Mucosa of stomach (tissue), 1 donor: ENCODE results near the gene BDNF.

Experiments
- H3K27me3 ChIP-seq: one replicate; pipeline ENCODE4 v1.7.0; 2013; ENCODE audit warnings: mild to moderate bottlenecking, low read length; ENCODE audit not compliant: control insufficient read depth, insufficient read depth
- H3K36me3 ChIP-seq: one replicate; pipeline ENCODE4 v1.7.0; 2013; ENCODE audit warnings: low read length; ENCODE audit not compliant: control insufficient read depth, insufficient read depth
- H3K4me1 ChIP-seq: one replicate; pipeline ENCODE4 v1.7.0; 2013; ENCODE audit warnings: mild to moderate bottlenecking, low read length; ENCODE audit not compliant: control insufficient read depth, insufficient read depth
- H3K4me3 ChIP-seq: one replicate; pipeline ENCODE4 v1.7.0; 2013; ENCODE audit warnings: low read length
- H3K9ac ChIP-seq: one replicate; pipeline ENCODE4 v1.7.0; 2013; ENCODE audit warnings: mild to moderate bottlenecking, low read length, moderate library complexity
- H3K9me3 ChIP-seq: one replicate; pipeline ENCODE4 v1.7.0; 2013; ENCODE audit warnings: mild to moderate bottlenecking, low read length, moderate library complexity; ENCODE audit not compliant: control insufficient read depth
- donor health status: Pancreatic carcinoma.

BDNF gene

DNA sequence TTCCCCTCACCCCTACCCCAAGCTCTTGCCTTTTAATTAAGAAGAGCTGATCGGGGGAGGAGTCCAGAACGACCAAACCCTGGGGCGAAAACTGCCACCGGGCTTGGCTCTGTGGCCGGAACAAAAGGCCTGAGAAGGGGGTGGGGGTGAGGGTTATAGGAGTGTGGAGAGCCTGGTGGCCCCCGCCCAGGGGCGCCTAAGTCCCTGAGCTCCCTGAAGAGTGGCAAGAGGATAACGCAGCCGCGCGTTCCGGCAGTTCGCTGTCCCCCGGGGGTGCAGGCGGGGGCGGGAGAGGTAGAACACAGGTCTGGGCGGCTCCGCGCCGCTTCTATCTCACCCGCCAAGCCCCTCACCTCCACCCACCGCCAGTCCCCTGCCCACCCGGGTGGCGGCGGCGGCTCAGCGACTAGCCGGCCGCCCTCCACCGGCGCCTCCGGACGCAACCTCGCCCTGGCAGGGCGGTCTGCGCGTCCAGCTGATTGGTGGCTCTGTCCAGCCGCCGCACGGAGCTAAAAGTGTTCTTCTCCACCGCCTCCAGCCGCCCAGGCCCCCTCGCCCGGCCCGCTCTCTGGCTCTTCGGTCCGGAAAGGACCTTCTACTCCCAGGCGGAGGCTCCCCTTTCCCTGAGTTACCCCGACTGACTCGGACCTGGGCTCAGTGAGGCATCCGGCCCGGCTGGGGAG, 18.7 kb upstream of the BDNF start:
- Histone ChIP-seq H3K27me3 (peaks cover 69% of the 10 kb centered on the region), H3K4me1 (peaks cover 11% of the 10 kb centered on the region), H3K36me3 (no peaks in the 10 kb centered on the region), H3K9ac (no peak overlapping the region), H3K9me3 (no peaks in the 10 kb centered on the region), H3K4me3 (no peak overlapping the region)

DNA sequence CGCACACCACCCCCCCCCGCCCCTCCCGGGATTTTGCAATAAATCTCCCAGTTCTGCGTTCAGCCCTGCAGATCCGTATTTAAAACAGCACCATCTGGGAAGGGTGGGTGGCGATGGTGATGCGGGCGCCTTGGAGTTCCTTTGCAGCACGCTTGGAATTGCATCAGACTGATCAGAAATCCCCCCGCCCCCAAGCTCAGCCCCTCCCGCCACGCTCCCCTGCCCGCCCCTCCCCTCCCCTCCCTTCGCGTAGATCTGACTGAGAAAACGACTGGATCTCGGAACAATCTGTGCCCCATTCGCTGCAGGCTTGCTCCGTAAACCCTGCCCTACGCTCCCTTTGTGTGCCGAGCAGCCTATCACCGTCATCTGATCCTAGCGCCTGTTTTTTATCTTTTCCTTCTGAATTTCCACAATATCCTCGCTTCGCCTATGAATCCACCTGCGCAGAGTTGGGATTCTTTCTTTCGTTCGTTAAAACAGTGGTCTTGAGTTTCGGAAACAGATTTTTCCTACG, 18.1 kb upstream of the BDNF start:
- Histone ChIP-seq H3K36me3 (no peaks in the 10 kb centered on the region), H3K27me3 (peaks cover 63% of the 10 kb centered on the region), H3K4me3 (no peak overlapping the region), H3K4me1 (peaks cover 11% of the 10 kb centered on the region), H3K9ac (no peak overlapping the region), H3K9me3 (no peaks in the 10 kb centered on the region)

DNA sequence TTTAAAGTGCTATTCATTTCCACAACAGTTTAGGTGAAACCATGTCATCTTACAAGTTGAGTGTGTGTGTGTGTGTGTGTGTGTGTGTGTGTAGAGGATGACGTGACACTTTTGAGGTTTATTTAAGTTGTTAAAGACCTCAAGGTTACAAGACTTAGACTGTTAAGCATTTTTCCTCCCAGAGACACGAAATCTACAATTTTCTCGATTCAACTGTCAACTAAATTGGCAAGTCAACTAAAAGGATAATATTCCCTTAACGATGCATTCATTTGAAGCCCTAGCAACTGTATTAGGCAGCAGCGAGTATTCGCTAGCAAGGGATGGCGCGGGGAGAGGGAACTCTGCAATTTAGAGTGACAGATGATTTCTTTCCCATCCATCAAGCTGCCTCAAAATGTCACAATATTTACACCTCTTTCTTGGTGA, 17.6 kb upstream of the BDNF start:
- peaks cover 11% of the 10 kb centered on the region for H3K4me1 ChIP-seq
- H3K9ac ChIP-seq: no peak overlapping the region
- H3K4me3 ChIP-seq: no peak overlapping the region
- peaks cover 57% of the 10 kb centered on the region for H3K27me3 ChIP-seq
- no peaks in the 10 kb centered on the region for H3K9me3 ChIP-seq
- H3K36me3 ChIP-seq: no peaks in the 10 kb centered on the region

DNA sequence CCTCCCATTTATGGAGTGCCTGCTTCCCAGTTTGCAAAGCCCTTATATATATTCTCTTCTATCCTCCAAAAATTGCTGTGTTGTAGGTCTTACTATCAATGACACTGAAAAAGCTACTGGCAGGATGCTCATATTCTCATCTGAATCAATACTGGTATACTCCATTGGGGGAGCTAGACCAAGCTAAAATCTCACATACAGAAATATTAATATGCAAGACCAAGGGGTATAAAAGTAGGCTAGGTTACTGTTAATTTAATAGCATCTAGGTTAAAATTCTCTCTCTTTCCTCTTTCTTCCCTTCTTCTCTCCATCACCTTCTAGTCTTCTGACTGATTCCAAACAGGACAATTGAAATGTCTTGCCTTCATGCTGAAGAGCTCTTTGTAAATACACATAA, 17.1 kb upstream of the BDNF start:
- Histone ChIP-seq H3K27me3 (peaks cover 53% of the 10 kb centered on the region), H3K4me3 (no peak overlapping the region)

DNA sequence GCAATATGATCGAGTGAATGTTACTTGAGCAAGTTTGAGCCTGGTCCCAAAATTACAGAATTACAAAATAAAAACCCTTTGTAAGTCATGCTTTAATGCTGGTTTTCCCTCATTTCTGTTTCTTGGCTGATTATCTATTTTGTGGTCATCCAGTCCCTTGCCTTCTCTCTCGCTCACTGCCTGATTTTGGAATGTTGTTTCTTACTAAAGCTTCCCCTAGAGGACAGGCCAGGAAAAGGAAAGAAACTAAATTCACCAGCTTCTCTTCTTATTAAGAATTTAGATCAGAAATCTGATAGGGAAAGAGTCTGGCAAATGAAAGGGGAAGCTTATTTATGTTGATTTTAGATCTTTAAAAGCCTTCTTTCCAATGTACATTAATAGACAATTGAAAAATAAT, 16.6 kb upstream of the BDNF start:
- peaks cover 4% of the 10 kb centered on the region for H3K4me1 ChIP-seq
- H3K36me3 ChIP-seq: no peaks in the 10 kb centered on the region
- no peak overlapping the region for H3K9ac ChIP-seq
- no peak overlapping the region for H3K4me3 ChIP-seq
- H3K27me3 ChIP-seq: peaks cover 48% of the 10 kb centered on the region
- no peaks in the 10 kb centered on the region for H3K9me3 ChIP-seq

More for the DNA sequence above, 17.1 kb upstream of the BDNF start:
- Histone ChIP-seq H3K9ac (no peak overlapping the region), H3K36me3 (no peaks in the 10 kb centered on the region), H3K4me1 (peaks cover 8% of the 10 kb centered on the region), H3K9me3 (no peaks in the 10 kb centered on the region)

DNA sequence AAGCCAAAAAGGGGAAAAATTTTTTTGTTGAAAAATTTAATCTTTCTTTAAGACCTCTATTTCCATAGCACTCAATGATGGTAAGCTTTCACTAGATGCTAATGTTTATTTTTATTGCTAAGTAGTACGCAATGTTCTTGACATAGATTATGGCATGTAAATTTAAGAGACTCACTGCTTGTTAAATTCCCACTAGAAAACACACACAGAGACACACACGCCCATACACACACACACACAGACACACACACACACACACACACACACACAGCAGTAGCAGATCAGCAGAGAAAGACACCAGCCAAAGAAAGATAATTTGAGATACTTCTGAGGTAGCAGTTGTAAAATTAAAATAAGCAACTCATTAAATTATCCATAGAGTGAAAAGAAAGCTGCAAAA, 16.0 kb upstream of the BDNF start:
- H3K4me3 ChIP-seq: no peak overlapping the region
- no peaks in the 10 kb centered on the region for H3K9me3 ChIP-seq
- peaks cover 4% of the 10 kb centered on the region for H3K4me1 ChIP-seq
- no peak overlapping the region for H3K9ac ChIP-seq
- H3K27me3 ChIP-seq: peaks cover 41% of the 10 kb centered on the region
- H3K36me3 ChIP-seq: no peaks in the 10 kb centered on the region

DNA sequence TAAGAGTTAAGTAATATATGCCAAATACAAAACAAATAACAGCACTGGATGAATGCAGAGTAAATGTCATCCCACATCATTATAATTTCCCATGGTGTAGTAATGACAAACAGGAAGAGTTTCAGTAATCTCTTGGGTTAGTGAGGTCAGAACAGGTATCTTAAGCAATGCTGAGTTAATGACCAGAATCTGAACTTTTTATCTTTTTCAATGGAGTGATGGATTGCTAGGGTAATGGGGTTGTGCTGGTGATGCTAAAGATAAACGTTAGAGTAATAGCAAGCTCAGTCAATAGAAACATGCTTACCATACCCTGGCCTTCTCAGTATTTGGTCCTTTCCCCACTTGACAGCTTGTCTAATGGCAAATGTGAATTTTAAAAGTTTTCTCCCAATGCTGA, 11.5 kb upstream of the BDNF start:
- H3K9ac ChIP-seq: no peak overlapping the region
- H3K27me3 ChIP-seq: peaks cover under 1% of the 10 kb centered on the region
- no peaks in the 10 kb centered on the region for H3K9me3 ChIP-seq
- no peaks in the 10 kb centered on the region for H3K4me1 ChIP-seq
- no peaks in the 10 kb centered on the region for H3K36me3 ChIP-seq
- H3K4me3 ChIP-seq: no peak overlapping the region

DNA sequence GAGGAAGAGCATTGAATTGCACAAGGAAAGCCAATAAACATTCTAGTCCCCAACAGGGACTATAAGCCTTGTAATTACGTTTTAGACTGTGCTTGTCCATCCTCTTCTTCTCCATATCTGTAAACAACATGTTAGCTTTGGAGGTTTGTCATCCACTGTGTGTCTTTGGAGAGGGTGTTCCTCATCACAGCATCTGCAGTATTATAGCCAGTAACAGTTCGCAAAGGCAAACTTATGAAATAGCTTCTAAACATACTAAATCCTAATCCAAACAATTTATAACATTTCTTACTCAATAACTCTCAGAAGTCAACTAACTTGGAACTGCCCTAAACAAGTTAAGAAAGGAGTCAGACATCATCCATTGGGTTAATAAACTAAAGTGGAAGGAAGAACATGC, 10.3 kb upstream of the BDNF start:
- Histone ChIP-seq H3K9me3 (no peaks in the 10 kb centered on the region), H3K27me3 (peaks cover 3% of the 10 kb centered on the region), H3K36me3 (no peaks in the 10 kb centered on the region), H3K4me3 (no peak overlapping the region), H3K4me1 (no peaks in the 10 kb centered on the region), H3K9ac (no peak overlapping the region)

DNA sequence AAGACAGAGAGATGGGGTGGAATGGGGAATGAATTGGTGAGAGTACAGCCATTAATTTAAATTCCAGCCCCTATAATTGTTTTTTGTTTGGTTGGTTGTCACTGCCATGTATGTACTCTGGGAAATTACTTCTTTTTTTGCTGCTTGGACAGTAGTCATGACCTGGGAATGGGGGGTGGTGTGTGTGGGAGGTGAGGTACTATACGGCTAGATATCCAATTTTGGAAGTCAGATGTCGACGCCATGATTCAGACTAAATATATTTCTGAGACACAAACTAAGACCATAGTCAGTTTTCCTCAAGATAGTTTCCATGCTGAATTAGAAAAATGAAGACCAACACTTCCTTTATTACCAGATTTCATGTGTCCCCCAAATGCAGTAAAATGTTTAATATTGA, 7.4 kb upstream of the BDNF start:
- Histone ChIP-seq H3K9ac (no peak overlapping the region), H3K4me1 (no peaks in the 10 kb centered on the region), H3K27me3 (peaks cover 7% of the 10 kb centered on the region), H3K9me3 (no peaks in the 10 kb centered on the region), H3K36me3 (no peaks in the 10 kb centered on the region), H3K4me3 (no peak overlapping the region)

DNA sequence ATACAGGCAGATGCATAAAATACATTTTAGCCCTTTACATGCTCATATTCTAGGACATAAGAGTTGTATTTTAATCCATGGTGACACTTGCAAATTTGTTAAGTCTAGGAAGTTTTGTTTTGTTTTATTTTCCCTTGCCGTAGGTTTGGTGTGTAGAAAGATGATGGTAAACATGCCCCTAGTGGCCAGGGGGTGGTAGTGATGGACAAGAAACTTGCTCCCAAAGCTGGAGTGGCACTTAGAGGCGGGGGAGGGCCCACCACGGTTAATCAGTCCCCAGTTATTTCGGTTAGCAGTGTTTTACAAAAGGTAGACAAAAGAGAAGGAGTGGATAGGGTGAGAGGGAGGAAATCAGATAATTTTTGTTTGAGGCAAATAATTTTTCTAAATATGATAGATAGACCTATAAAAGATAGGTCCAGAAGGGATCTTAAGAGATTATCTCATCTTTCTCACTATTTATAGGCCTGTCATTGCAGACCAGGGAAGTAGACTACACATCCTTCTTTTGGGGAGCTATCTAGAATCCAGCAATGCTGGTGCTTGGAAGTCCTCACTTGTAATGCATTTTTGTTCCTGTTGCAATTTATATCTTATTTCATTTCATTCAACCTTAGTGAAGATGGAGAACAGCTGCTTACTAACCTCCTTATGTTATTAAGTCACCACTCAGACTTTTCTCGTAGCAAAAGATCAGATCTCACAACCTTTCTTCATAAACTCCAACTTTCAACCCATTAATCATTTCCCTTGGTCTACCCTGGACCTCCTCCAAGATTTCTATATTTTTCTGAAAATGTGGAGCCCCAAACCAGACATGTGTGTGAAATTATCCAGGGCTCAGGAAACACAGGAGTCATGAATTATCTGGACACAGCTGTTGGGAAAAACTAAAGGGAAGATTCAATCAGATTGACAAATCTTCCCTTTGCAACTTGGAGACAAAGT, 5.9 kb upstream of the BDNF start:
- no peaks in the 10 kb centered on the region for H3K36me3 ChIP-seq
- peaks cover 23% of the 10 kb centered on the region for H3K27me3 ChIP-seq
- no peak overlapping the region for H3K4me3 ChIP-seq
- H3K4me1 ChIP-seq: no peaks in the 10 kb centered on the region
- no peak overlapping the region for H3K9ac ChIP-seq
- no peaks in the 10 kb centered on the region for H3K9me3 ChIP-seq

DNA sequence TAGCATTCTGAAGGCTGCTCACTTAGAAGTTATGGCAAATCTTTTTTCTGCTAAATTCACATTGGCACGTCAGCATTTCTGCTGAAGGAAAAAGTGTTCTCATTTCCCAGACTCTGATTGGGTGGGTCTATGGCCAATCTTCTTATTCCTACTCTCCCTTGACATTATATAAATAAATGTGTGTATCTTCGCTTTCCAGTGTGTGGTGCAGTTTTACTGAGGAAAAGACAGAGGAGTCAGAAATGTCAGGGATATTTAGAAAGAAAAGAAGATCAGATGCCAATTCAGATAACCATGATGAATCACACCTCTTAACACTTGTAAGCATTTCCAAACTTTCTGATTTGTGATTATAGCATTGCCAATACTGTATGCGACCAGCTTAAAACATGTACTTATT, 3.2 kb upstream of the BDNF start:
- no peak overlapping the region for H3K4me3 ChIP-seq
- H3K27me3 ChIP-seq: peaks cover 46% of the 10 kb centered on the region
- no peak overlapping the region for H3K9ac ChIP-seq
- H3K9me3 ChIP-seq: no peaks in the 10 kb centered on the region
- peaks cover 15% of the 10 kb centered on the region for H3K4me1 ChIP-seq
- H3K36me3 ChIP-seq: no peaks in the 10 kb centered on the region

DNA sequence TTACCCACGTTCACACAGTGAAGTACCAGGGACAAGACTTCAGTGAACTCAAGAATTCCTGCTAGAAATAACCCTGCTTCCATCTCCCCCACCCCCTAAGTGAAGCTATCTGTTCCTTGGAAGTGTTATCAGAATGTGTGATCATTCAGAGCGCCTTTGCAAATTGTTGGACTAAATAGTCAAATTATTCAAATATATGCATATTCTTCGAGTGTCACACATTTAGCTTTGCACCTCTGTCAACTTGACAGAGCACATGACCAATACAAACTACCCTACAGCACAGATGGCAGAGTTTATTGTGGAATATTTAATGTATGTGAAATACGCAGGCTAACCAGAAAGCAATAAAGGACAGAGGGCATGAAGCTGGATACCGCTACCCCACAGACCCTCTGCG, 2.6 kb upstream of the BDNF start:
- Histone ChIP-seq H3K27me3 (peaks cover 50% of the 10 kb centered on the region), H3K9me3 (no peaks in the 10 kb centered on the region)

More for the DNA sequence above, 2.6 kb upstream of the BDNF start:
- Histone ChIP-seq H3K9ac (no peak overlapping the region), H3K36me3 (no peaks in the 10 kb centered on the region), H3K4me1 (peaks cover 15% of the 10 kb centered on the region), H3K4me3 (no peak overlapping the region)
